Loucy (cell line): ENCODE data around the gene MAPT.
"Not testable (repeated sequence)": the region's sequence is repeated elsewhere in the genome, so short reads cannot be mapped to it uniquely, and the experiment has no call there.

Experiments
- EZH2phosphoT487 ChIP-seq: fragments of 200-600 bp; IDR thresholded peaks from 2 replicates; pipeline ENCODE4 v1.6.1; 2018; ENCODE audit warnings: antibody characterized with exemption, mild to moderate bottlenecking, moderate library complexity, borderline replicate concordance
- TF ChIP-seq, protein P1 (sequence below): fragments of 200-600 bp; sonication (generic); conservative IDR thresholded peaks from 2 replicates; pipeline ENCODE4 v1.5.1; 2014; ENCODE audit warnings: mild to moderate bottlenecking, antibody characterized with exemption, low read length

DNA sequence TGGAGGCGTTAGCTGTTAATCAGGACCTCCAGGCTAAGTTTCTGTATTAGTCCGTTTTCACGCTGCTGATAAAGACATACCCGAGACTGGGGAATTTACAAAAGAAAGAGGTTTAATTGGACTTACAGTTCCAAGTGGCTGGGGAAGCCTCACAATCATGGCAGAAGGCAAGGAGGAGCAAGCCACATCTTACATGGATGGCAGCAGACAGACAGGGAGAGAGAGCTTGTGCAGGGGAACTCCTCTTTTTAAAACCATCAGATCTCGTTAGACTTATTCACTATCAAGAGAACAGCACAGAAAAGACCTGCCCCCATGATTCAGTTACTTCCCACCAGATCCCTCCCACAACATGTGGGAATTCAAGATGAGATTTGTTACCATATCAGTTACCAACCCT lies 18.7 kb downstream of the MAPT start:
- TF ChIP-seq, protein P1, sequence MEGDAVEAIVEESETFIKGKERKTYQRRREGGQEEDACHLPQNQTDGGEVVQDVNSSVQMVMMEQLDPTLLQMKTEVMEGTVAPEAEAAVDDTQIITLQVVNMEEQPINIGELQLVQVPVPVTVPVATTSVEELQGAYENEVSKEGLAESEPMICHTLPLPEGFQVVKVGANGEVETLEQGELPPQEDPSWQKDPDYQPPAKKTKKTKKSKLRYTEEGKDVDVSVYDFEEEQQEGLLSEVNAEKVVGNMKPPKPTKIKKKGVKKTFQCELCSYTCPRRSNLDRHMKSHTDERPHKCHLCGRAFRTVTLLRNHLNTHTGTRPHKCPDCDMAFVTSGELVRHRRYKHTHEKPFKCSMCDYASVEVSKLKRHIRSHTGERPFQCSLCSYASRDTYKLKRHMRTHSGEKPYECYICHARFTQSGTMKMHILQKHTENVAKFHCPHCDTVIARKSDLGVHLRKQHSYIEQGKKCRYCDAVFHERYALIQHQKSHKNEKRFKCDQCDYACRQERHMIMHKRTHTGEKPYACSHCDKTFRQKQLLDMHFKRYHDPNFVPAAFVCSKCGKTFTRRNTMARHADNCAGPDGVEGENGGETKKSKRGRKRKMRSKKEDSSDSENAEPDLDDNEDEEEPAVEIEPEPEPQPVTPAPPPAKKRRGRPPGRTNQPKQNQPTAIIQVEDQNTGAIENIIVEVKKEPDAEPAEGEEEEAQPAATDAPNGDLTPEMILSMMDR: not testable (repeated sequence)
- TF ChIP-seq EZH2phosphoT487: not testable (repeated sequence)
